Endothelial cell (in vitro differentiated cells): ENCODE data around the gene STAB2. TPM values are rescaled to one million over a fixed set of nuclear protein-coding genes. Genes with fewer than 3 reads are reported as not detected.

ENCODE experiments used
- DNase-seq: peaks from one replicate; pipeline ENCODE4 v3.0.0; 2021; ENCODE audit warnings: low spot score
- H3K27ac Mint-ChIP-seq: one replicate; pipeline ENCODE4 v1.8.0; 2021; ENCODE audit warnings: mixed read lengths, inconsistent platforms; ENCODE audit not compliant: unreplicated experiment
- H3K27me3 Mint-ChIP-seq: one replicate; pipeline ENCODE4 v1.8.0; 2021; ENCODE audit warnings: mild to moderate bottlenecking, moderate library complexity, mixed read lengths, inconsistent platforms; ENCODE audit not compliant: unreplicated experiment
- H3K36me3 Mint-ChIP-seq: one replicate; pipeline ENCODE4 v1.8.0; 2021; ENCODE audit warnings: mild to moderate bottlenecking, low read depth, mixed read lengths, inconsistent platforms; ENCODE audit not compliant: unreplicated experiment
- H3K4me1 Mint-ChIP-seq: one replicate; pipeline ENCODE4 v1.8.0; 2021; ENCODE audit warnings: mild to moderate bottlenecking, mixed read lengths, inconsistent platforms; ENCODE audit not compliant: unreplicated experiment
- H3K4me3 Mint-ChIP-seq: one replicate; pipeline ENCODE4 v1.8.0; 2021; ENCODE audit warnings: mild to moderate bottlenecking, mixed read lengths, inconsistent platforms; ENCODE audit not compliant: unreplicated experiment
- H3K9me3 Mint-ChIP-seq: one replicate; pipeline ENCODE4 v1.8.0; 2021; ENCODE audit warnings: mixed read lengths, inconsistent platforms; ENCODE audit not compliant: unreplicated experiment
- total RNA-seq: library from RNA; stranded (reverse); fragmentation: NEBNext Ultra II Directional; extraction: Animal tissue kit (Norgen Biotek cat#: 25700); gene quantifications from one replicate; pipeline ENCODE4 v1.2.1, GENCODE V29; 2021; ENCODE audit not compliant: unreplicated experiment
- TF ChIP-seq, protein P1 (sequence below): fragments of 200-600 bp; sonication (generic); IDR thresholded peaks from one replicate; pipeline ENCODE4 v1.5.0; 2021; ENCODE audit warnings: antibody characterized with exemption; ENCODE audit not compliant: unreplicated experiment

Gene STAB2
- total RNA-seq, 1 donor from 2014 or later, result 0.10 TPM

DNA sequence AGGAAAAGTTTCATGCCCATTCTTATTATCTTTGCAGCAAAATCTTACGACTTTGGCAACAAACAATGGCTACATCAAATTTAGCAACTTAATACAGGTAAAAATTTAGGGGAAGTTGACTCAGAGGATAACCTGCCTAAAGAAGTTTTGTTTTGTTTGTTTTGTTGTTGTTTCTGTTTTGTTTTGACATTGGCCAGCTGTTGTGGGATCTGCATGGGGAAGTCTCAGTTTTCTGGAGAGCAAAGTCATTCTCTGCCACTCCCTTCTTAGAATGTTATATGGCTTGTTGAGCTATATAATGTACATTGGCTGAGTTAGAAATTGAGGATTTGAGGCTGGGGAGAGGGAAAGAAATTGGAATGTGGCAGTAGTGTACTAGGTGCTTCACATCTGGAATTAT, 144.5 kb downstream of the STAB2 start:
- no peak overlapping the region for H3K4me3 Mint-ChIP-seq
- TF ChIP-seq, protein P1, sequence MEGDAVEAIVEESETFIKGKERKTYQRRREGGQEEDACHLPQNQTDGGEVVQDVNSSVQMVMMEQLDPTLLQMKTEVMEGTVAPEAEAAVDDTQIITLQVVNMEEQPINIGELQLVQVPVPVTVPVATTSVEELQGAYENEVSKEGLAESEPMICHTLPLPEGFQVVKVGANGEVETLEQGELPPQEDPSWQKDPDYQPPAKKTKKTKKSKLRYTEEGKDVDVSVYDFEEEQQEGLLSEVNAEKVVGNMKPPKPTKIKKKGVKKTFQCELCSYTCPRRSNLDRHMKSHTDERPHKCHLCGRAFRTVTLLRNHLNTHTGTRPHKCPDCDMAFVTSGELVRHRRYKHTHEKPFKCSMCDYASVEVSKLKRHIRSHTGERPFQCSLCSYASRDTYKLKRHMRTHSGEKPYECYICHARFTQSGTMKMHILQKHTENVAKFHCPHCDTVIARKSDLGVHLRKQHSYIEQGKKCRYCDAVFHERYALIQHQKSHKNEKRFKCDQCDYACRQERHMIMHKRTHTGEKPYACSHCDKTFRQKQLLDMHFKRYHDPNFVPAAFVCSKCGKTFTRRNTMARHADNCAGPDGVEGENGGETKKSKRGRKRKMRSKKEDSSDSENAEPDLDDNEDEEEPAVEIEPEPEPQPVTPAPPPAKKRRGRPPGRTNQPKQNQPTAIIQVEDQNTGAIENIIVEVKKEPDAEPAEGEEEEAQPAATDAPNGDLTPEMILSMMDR, result no peak

DNA sequence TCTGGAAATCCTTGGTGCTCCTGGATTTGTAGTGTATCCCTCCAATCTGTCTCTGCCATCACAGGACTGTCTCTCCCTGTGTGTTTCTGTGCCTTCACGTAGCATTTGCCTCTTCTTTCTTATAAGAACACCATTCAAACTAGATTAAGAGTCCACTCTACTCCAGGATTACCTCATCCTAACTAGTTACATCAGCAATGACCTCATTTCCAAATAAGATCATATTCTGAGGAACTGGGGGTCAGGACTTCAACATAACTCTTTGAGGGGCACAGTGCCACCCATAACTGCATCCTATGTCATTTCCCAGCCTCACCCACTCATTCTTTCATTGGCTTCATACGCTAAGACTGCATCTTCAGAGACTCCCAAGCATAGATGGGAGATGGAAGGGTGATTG, 147.8 kb downstream of the STAB2 start:
- peak overlapping the region; percentile 73 for H3K27ac Mint-ChIP-seq
- no peaks in the 10 kb centered on the region for H3K4me1 Mint-ChIP-seq
- TF ChIP-seq, protein P1, result no peak

More for the DNA sequence above, 144.5 kb downstream of the STAB2 start:
- peaks cover 9% of the 10 kb centered on the region for H3K27me3 Mint-ChIP-seq
- H3K36me3 Mint-ChIP-seq, result no peaks in the 10 kb centered on the region
- no peak overlapping the region for H3K27ac Mint-ChIP-seq
- H3K4me1 Mint-ChIP-seq, result no peaks in the 10 kb centered on the region
- peaks cover 5% of the 10 kb centered on the region for H3K9me3 Mint-ChIP-seq
- DNase-seq, result no peak

DNA sequence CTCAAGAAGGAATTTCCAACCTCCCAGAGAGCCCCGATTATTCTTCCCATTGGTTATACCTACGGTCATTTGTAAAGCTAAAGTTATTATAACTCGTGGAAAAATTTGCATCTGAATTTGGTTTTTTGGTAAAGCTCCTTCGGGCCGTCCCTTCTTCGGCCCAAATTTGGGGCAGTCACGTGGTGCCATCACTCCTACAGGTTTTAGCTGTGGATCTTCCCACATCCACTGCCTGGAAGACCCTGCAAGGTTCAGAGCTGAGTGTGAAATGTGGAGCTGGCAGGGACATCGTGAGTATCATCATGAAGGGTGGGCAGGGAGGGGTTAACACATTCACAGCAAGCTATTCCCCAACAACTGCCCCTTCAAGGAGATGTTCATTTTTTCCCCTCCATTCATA, 148.2 kb downstream of the STAB2 start:
- DNase-seq, result no peak
- Mint-ChIP-seq H3K9me3 (peaks cover 5% of the 10 kb centered on the region), H3K4me1 (no peaks in the 10 kb centered on the region), H3K36me3 (no peaks in the 10 kb centered on the region), H3K4me3 (no peak overlapping the region), H3K27me3 (peaks cover 7% of the 10 kb centered on the region), H3K27ac (no peak overlapping the region)
- TF ChIP-seq, protein P1, result no peak

More for the DNA sequence above, 147.8 kb downstream of the STAB2 start:
- no peak overlapping the region for H3K4me3 Mint-ChIP-seq
- peaks cover 7% of the 10 kb centered on the region for H3K27me3 Mint-ChIP-seq
- no peak for DNase-seq
- H3K36me3 Mint-ChIP-seq, result no peaks in the 10 kb centered on the region
- H3K9me3 Mint-ChIP-seq, result peaks cover 5% of the 10 kb centered on the region

DNA sequence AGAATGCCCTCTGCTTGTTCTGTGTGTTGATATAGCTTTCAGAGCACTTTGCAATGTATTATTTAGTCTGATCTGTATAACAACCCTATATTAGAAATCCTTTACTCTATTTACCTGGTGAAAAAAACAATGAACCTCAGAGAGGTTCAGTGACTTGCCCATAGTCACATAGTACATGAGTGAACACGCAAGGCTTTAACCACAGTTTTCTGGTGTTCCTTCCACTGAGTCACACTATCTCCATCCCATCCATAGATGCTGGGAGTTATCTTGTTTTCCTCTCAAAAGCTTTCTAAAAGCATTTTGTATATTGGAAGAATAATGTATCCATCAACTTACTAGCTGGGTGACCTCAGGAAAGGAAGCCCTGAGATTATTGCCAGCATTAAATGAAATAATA, 149.5 kb downstream of the STAB2 start:
- H3K36me3 Mint-ChIP-seq, result no peaks in the 10 kb centered on the region
- H3K4me3 Mint-ChIP-seq, result no peak overlapping the region
- TF ChIP-seq, protein P1, result no peak

DNA sequence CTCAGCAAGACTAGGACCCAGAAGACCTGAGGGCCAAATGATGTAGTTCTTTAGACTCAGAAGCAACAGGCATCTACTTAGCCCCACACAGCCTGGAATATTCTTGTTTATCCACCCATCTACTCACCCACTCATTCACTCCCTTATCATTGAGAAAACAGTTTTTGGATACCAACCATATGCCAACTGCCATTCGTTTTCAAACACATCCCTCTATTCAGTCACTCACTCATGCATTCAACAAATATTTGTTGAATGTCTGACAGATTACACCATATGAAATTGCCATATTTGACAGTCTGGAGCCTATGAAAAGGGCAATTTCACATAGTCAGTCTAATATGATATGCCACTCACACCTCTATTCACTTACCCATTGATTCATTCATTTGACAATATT, 150.8 kb downstream of the STAB2 start:
- no peak for DNase-seq
- Mint-ChIP-seq H3K36me3 (no peaks in the 10 kb centered on the region), H3K4me3 (no peak overlapping the region), H3K27ac (no peak overlapping the region), H3K4me1 (no peaks in the 10 kb centered on the region), H3K9me3 (no peaks in the 10 kb centered on the region), H3K27me3 (peaks cover 7% of the 10 kb centered on the region)
- TF ChIP-seq, protein P1, result no peak

More for the DNA sequence above, 149.5 kb downstream of the STAB2 start:
- no peak for DNase-seq
- Mint-ChIP-seq H3K4me1 (no peaks in the 10 kb centered on the region), H3K27me3 (peaks cover 7% of the 10 kb centered on the region), H3K27ac (no peak overlapping the region), H3K9me3 (peaks cover 2% of the 10 kb centered on the region)
